ENCODE measurements around the gene SLC39A13.

SLC39A13 gene

DNA sequence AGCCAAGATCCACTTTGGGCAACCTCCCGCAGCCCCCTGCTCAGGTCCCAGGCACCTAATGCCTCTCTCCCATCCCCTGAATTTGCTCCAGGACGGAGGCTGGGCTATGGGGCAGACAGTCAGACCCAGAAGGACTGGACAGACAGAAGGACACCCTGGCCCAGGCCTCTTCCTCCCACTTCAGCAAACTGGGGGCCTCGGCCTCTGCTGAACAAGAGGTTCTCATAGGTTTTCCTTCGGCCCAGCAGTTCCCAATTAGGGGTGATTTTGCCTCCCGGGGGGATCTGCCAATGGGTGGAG is 33.7 kb upstream of the SLC39A13 start:
- Histone ChIP-seq H3K9me3 (ENCODE audit: control insufficient read depth in 1 of 2, low read length in 2 of 2) (no peaks in the 10 kb centered on the region), H3K27ac (ENCODE audit: low read depth, low read length) (no peak overlapping the region), H3K9ac (ENCODE audit: low read depth in 1 of 2, low read length in 2 of 2) (peak overlapping the region in 1 of 2 donors; percentile 14), H3K36me3 (ENCODE audit: control insufficient read depth in 1 of 2, insufficient read depth in 2 of 2, low read length in 2 of 2) (no peaks in the 10 kb centered on the region), H3K4me1 (ENCODE audit: control insufficient read depth in 1 of 2, insufficient read depth in 2 of 2, low read length in 2 of 2) (no peaks in the 10 kb centered on the region), H3K27me3 (ENCODE audit: control insufficient read depth in 1 of 2, insufficient read depth in 2 of 2, low read length in 2 of 2) (no peaks in the 10 kb centered on the region), H3K4me3 (ENCODE audit: low read depth in 1 of 2, low read length in 2 of 2) (no peak overlapping the region)

DNA sequence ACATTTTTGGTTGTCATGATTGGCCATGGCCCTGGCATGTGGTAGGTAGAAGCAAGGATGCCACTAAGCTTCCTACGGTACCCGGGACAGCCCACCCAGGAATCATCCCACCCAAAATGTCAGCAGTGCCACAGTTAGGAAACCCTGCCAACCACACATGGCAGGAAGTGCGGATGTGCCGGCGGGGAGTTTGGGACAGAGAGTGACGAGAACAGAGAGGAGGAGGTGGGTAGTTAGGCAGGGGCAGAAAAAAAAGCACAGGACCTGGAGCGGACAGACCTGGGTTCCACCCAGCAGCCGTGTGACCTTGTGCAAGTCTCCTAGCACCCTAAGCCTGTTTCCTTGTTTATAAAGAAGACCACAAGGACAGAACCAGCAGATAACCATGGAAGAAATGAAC is 33.4 kb upstream of the SLC39A13 start:
- Histone ChIP-seq H3K27me3 (ENCODE audit: control insufficient read depth in 1 of 2, insufficient read depth in 2 of 2, low read length in 2 of 2) (no peaks in the 10 kb centered on the region), H3K27ac (ENCODE audit: low read depth, low read length) (no peak overlapping the region), H3K9me3 (ENCODE audit: control insufficient read depth in 1 of 2, low read length in 2 of 2) (no peaks in the 10 kb centered on the region), H3K4me1 (ENCODE audit: control insufficient read depth in 1 of 2, insufficient read depth in 2 of 2, low read length in 2 of 2) (no peaks in the 10 kb centered on the region), H3K9ac (ENCODE audit: low read depth in 1 of 2, low read length in 2 of 2) (no peak overlapping the region), H3K4me3 (ENCODE audit: low read depth in 1 of 2, low read length in 2 of 2) (peak overlapping the region in 1 of 2 donors; percentile 57), H3K36me3 (ENCODE audit: control insufficient read depth in 1 of 2, insufficient read depth in 2 of 2, low read length in 2 of 2) (no peaks in the 10 kb centered on the region)

DNA sequence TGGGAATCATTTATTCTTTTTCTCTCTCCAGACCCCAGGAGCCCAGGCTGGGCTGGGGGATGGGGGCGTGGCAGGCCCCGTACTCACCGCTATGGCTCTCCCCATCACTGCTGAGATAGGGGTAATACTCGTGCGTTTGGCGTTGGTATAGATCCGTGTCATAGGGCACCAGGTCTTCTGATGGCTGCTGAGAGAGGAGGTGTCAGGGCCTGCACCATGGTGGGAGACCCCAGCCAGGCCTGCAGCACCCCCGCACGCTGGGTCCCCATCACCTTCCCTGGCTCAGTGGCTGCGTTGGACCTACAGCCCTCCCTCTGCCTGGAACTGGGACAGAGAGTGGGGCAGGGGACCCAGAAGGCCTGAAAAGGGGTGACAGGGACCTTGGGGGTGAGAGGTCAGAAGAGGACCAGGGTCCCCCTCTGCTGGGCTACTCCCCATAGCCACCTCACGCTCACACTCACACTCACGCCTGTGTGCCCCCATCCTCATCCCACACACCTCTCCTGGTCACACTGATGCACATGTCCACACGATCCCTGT is 32.8 kb upstream of the SLC39A13 start:
- no peaks in the 10 kb centered on the region for H3K9me3 ChIP-seq (ENCODE audit: control insufficient read depth in 1 of 2, low read length in 2 of 2)
- no peak overlapping the region for H3K9ac ChIP-seq (ENCODE audit: low read depth in 1 of 2, low read length in 2 of 2)
- H3K4me1 ChIP-seq (ENCODE audit: control insufficient read depth in 1 of 2, insufficient read depth in 2 of 2, low read length in 2 of 2) = no peaks in the 10 kb centered on the region
- H3K27me3 ChIP-seq (ENCODE audit: control insufficient read depth in 1 of 2, insufficient read depth in 2 of 2, low read length in 2 of 2) = no peaks in the 10 kb centered on the region
- H3K36me3 ChIP-seq (ENCODE audit: control insufficient read depth in 1 of 2, insufficient read depth in 2 of 2, low read length in 2 of 2) = no peaks in the 10 kb centered on the region
- H3K27ac ChIP-seq (ENCODE audit: low read depth, low read length) = no peak overlapping the region
- peak overlapping the region; percentile 57 to 65 for H3K4me3 ChIP-seq (ENCODE audit: low read depth in 1 of 2, low read length in 2 of 2)

DNA sequence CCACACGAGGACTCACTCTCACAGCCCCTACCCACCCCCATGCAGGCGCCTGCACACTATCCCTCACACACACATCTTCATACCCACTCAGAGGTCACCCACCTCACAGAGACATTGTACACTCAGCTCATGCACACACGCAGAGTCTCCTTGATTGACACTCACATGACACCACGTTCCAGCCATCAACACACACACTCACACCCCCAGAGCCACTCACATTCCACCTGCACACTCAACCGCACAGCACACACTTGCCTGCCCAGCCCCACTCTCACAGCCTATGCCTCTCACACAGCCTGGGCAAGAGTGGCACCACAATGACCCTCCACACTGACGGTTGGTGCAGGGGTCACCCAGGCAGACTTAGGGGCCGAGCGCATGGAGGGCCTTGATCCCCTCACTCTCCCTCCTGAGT is 32.3 kb upstream of the SLC39A13 start:
- peak overlapping the region; percentile 57 to 65 for H3K4me3 ChIP-seq (ENCODE audit: low read depth in 1 of 2, low read length in 2 of 2)
- no peak overlapping the region for H3K27ac ChIP-seq (ENCODE audit: low read depth, low read length)

DNA sequence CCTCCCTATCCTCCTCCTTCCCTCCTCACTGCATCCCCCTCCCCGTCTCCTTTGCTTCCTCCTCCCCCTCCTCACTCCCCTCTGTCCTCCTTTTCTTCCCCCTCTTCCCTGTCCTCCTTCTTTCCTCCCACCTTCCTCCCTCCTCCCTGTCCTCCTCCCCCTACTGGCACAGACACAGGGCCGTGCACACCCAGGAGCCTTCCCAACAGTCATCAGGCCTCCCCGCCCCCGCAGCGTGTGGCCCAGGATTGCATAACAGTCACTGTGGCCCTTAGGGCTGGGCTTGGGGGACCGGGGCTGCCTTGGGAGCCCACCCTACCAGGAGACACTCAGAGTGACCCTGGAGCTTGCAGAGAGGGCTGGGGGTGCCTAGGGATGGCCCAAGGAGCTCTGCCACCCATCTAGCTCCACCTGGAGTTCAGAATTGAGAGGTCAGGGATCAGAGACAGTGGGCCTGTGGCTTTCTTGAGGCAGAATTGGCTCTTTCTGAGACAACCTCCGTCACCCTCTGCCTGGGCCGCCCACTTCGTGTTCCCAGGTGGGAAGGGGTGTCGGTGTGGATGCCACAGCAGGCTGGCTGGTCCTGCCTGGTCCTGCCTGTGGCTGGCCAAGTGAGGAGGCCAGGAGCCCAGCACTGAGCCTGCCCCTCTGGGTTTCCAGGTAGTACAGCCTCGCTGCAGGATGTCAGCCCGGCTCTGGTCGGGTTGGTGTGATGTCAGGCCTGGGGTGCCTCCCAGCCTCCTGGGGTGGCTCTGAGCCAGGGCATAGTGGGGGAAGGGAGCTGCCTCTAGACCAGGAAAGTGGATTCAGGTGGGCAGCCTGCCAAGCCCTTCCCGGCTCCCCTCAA is 31.6 kb upstream of the SLC39A13 start:
- Histone ChIP-seq H3K4me3 (ENCODE audit: low read depth in 1 of 2, low read length in 2 of 2) (peak overlapping the region; percentile 63 to 65), H3K9ac (ENCODE audit: low read depth in 1 of 2, low read length in 2 of 2) (peak overlapping the region; percentile 38 to 51), H3K27ac (ENCODE audit: low read depth, low read length) (no peak overlapping the region), H3K9me3 (ENCODE audit: control insufficient read depth in 1 of 2, low read length in 2 of 2) (no peaks in the 10 kb centered on the region), H3K4me1 (ENCODE audit: control insufficient read depth in 1 of 2, insufficient read depth in 2 of 2, low read length in 2 of 2) (no peaks in the 10 kb centered on the region), H3K27me3 (ENCODE audit: control insufficient read depth in 1 of 2, insufficient read depth in 2 of 2, low read length in 2 of 2) (no peaks in the 10 kb centered on the region), H3K36me3 (ENCODE audit: control insufficient read depth in 1 of 2, insufficient read depth in 2 of 2, low read length in 2 of 2) (no peaks in the 10 kb centered on the region)

More for the DNA sequence above, 32.3 kb upstream of the SLC39A13 start:
- H3K36me3 ChIP-seq (ENCODE audit: control insufficient read depth in 1 of 2, insufficient read depth in 2 of 2, low read length in 2 of 2) = no peaks in the 10 kb centered on the region
- no peaks in the 10 kb centered on the region for H3K4me1 ChIP-seq (ENCODE audit: control insufficient read depth in 1 of 2, insufficient read depth in 2 of 2, low read length in 2 of 2)
- H3K27me3 ChIP-seq (ENCODE audit: control insufficient read depth in 1 of 2, insufficient read depth in 2 of 2, low read length in 2 of 2) = no peaks in the 10 kb centered on the region
- no peaks in the 10 kb centered on the region for H3K9me3 ChIP-seq (ENCODE audit: control insufficient read depth in 1 of 2, low read length in 2 of 2)
- H3K9ac ChIP-seq (ENCODE audit: low read depth in 1 of 2, low read length in 2 of 2) = peak overlapping the region in 1 of 2 donors; percentile 25

DNA sequence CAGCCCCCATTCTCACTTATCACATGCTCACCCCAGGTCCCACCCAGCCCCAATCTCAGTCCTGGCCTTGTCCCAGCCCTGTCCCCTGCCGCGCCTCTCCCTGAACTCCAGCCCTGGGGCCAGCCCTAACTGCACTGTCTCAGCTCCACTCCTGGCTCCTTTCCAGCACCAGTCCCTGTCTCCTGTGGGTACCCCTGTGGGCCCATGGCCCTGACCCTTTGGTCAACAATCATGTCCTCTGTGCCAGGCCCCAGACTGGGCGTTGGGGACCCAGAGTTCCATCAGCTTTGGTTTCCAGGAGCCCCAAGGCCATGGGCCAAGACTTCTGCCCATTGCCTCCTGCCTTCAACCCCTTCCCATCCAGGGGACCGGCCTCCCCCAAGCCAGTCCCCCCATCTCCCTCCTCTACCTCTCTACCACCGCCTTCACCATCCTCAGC is 30.8 kb upstream of the SLC39A13 start:
- Histone ChIP-seq H3K9ac (ENCODE audit: low read depth in 1 of 2, low read length in 2 of 2) (peak overlapping the region; percentile 44 to 51), H3K27me3 (ENCODE audit: control insufficient read depth in 1 of 2, insufficient read depth in 2 of 2, low read length in 2 of 2) (no peaks in the 10 kb centered on the region), H3K9me3 (ENCODE audit: control insufficient read depth in 1 of 2, low read length in 2 of 2) (no peaks in the 10 kb centered on the region), H3K36me3 (ENCODE audit: control insufficient read depth in 1 of 2, insufficient read depth in 2 of 2, low read length in 2 of 2) (no peaks in the 10 kb centered on the region), H3K4me1 (ENCODE audit: control insufficient read depth in 1 of 2, insufficient read depth in 2 of 2, low read length in 2 of 2) (no peaks in the 10 kb centered on the region), H3K4me3 (ENCODE audit: low read depth in 1 of 2, low read length in 2 of 2) (peak overlapping the region; percentile 63 to 65), H3K27ac (ENCODE audit: low read depth, low read length) (peak overlapping the region; percentile 22)

DNA sequence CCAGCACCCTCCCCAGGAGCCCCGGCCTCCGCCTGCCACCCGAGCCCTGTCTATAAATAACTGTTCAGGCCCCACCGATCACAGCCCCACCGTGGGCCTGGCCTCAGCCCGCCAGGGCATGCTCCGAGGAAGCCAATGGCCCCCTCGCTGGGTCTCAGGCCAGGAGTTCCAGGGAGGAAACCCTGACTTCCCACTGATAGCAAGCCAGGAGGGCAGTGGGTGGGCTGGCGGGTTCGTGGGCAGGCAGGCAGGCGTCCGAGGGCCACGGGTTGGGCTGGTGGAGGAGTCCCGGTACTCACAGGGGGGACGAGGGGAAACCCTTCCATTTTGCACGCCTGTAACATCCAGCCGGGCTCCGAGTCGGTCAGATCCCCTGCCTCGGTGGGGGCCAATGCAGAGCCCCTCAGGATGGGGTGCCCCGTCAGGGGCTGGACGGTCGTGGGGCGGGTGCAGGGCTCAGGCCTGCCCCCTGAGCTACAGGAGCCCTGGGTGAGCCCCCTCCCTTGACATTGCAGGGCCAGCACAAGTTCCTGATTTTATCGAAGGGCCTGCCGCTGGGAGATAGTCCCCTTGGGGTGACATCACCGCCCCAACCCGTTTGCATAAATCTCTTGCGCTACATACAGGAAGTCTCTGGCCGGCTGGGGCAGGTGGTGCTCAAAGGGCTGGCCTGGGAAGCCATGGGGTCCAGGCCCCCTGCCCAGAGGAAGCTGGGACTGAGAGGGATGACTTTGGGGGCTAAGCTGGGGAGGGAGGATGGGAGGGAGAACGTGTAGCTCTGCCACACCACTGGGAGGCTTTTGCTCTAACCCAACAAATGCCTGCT is 30.2 kb upstream of the SLC39A13 start, which contains the start of gene SPI1:
Gene SPI1 (minus strand): TSS at position 538 of the 826 bp plus-strand sequence. CDS start 194 bp downstream, at position 344.
- H3K4me1 ChIP-seq (ENCODE audit: control insufficient read depth in 1 of 2, insufficient read depth in 2 of 2, low read length in 2 of 2) = no peaks in the 10 kb centered on the region
- H3K9me3 ChIP-seq (ENCODE audit: control insufficient read depth in 1 of 2, low read length in 2 of 2) = no peaks in the 10 kb centered on the region
- H3K27ac ChIP-seq (ENCODE audit: low read depth, low read length) = peak within 1 kb of the TSS; percentile 22
- peak within 1 kb of the TSS; percentile 44 to 51 for H3K9ac ChIP-seq (ENCODE audit: low read depth in 1 of 2, low read length in 2 of 2)
- H3K36me3 ChIP-seq (ENCODE audit: control insufficient read depth in 1 of 2, insufficient read depth in 2 of 2, low read length in 2 of 2) = no peaks in the 10 kb centered on the region
- H3K4me3 ChIP-seq (ENCODE audit: low read depth in 1 of 2, low read length in 2 of 2) = peak within 1 kb of the TSS; percentile 63 to 65
- no peaks in the 10 kb centered on the region for H3K27me3 ChIP-seq (ENCODE audit: control insufficient read depth in 1 of 2, insufficient read depth in 2 of 2, low read length in 2 of 2)

DNA sequence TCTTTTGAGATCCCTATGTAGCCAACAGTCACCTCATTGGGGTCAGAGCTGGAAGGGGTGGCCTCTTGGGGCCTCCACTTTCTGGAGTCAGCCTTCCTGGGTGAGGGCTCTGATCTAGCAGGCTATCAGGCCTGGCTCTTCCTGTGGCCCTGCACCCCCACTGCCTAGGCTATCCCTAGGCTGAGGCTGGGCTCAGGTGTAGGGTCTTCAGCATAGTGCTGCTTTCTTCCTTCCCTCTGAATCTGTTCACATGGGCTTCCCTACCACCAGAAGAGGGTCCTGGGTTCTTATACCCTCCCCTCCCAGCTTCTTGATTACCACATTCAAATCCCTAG is 29.6 kb upstream of the SLC39A13 start:
- Histone ChIP-seq H3K36me3 (ENCODE audit: control insufficient read depth in 1 of 2, insufficient read depth in 2 of 2, low read length in 2 of 2) (no peaks in the 10 kb centered on the region), H3K27me3 (ENCODE audit: control insufficient read depth in 1 of 2, insufficient read depth in 2 of 2, low read length in 2 of 2) (no peaks in the 10 kb centered on the region), H3K4me3 (ENCODE audit: low read depth in 1 of 2, low read length in 2 of 2) (peak overlapping the region in 1 of 2 donors; percentile 63), H3K9ac (ENCODE audit: low read depth in 1 of 2, low read length in 2 of 2) (peak overlapping the region; percentile 44 to 48), H3K4me1 (ENCODE audit: control insufficient read depth in 1 of 2, insufficient read depth in 2 of 2, low read length in 2 of 2) (no peaks in the 10 kb centered on the region), H3K9me3 (ENCODE audit: control insufficient read depth in 1 of 2, low read length in 2 of 2) (no peaks in the 10 kb centered on the region), H3K27ac (ENCODE audit: low read depth, low read length) (no peak overlapping the region)

DNA sequence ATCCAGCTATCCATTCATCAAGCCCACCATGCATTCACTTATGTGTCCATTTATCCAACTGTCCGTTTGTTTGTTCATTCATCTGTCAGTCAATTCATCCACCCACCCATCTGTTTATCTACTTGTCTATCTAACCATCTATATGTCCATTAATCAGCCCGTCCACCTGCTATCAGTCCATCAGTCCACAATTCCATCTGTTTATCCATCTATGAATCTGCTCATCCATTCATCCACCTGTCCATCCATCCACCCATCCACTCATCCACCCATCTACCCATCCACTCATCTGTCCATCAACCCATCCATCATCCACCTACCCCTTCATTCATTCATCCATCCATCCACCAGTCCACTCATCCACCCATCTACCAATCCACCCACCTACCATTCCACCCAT is 29.1 kb upstream of the SLC39A13 start:
- H3K4me1 ChIP-seq (ENCODE audit: control insufficient read depth in 1 of 2, insufficient read depth in 2 of 2, low read length in 2 of 2) = no peaks in the 10 kb centered on the region
- H3K9me3 ChIP-seq (ENCODE audit: control insufficient read depth in 1 of 2, low read length in 2 of 2) = no peaks in the 10 kb centered on the region
- H3K36me3 ChIP-seq (ENCODE audit: control insufficient read depth in 1 of 2, insufficient read depth in 2 of 2, low read length in 2 of 2) = no peaks in the 10 kb centered on the region
- H3K27me3 ChIP-seq (ENCODE audit: control insufficient read depth in 1 of 2, insufficient read depth in 2 of 2, low read length in 2 of 2) = no peaks in the 10 kb centered on the region
- no peak overlapping the region for H3K4me3 ChIP-seq (ENCODE audit: low read depth in 1 of 2, low read length in 2 of 2)
- H3K27ac ChIP-seq (ENCODE audit: low read depth, low read length) = no peak overlapping the region
- no peak overlapping the region for H3K9ac ChIP-seq (ENCODE audit: low read depth in 1 of 2, low read length in 2 of 2)

DNA sequence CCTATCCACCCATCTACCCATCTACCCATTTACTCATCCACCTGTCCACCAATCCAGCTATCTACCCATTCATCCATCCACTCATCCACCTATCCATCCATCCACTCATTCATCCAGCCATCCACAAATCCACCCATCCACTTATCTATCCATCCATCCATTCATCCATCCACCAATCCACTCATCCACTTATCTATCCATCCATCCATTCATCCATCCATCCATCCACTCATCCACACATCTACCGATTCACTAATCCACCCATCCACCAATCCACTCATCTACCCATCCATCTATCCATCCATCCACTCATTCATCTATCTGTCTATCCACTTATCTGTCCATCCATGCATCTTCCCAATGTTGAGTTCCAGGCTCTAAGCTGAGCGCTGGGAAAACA is 28.3 kb upstream of the SLC39A13 start:
- Histone ChIP-seq H3K9ac (ENCODE audit: low read depth in 1 of 2, low read length in 2 of 2) (no peak overlapping the region), H3K4me1 (ENCODE audit: control insufficient read depth in 1 of 2, insufficient read depth in 2 of 2, low read length in 2 of 2) (no peaks in the 10 kb centered on the region), H3K27ac (ENCODE audit: low read depth, low read length) (no peak overlapping the region), H3K4me3 (ENCODE audit: low read depth in 1 of 2, low read length in 2 of 2) (no peak overlapping the region), H3K9me3 (ENCODE audit: control insufficient read depth in 1 of 2, low read length in 2 of 2) (no peaks in the 10 kb centered on the region), H3K36me3 (ENCODE audit: control insufficient read depth in 1 of 2, insufficient read depth in 2 of 2, low read length in 2 of 2) (no peaks in the 10 kb centered on the region), H3K27me3 (ENCODE audit: control insufficient read depth in 1 of 2, insufficient read depth in 2 of 2, low read length in 2 of 2) (no peaks in the 10 kb centered on the region)
